HL-60 (cell line): Measurements from ENCODE around the gene CEACAM6.

ENCODE experiments used
- GABPA ChIP-seq: IDR thresholded peaks from 2 replicates; pipeline ENCODE4 v1.6.1; 2012; ENCODE audit warnings: low read depth
- POLR2AphosphoS5 ChIP-seq: IDR thresholded peaks from 2 replicates; pipeline ENCODE4 v1.6.1; 2012; ENCODE audit warnings: low read depth
- TF ChIP-seq, protein P1 (sequence below): IDR thresholded peaks from one replicate; pipeline ENCODE4 v1.5.1; 2011; ENCODE audit warnings: low read length, control low read depth, inconsistent platforms; ENCODE audit not compliant: insufficient read depth
- TF ChIP-seq, protein P2 (sequence below): IDR thresholded peaks from 2 replicates; pipeline ENCODE4 v1.6.1; 2012; ENCODE audit warnings: low read depth; ENCODE audit not compliant: insufficient replicate concordance

GRCh38 chr19:41708481-41708880 lies 46.8 kb upstream of the CEACAM6 start, which contains the start of gene CEACAM5:
- TF ChIP-seq POLR2AphosphoS5 (no peak), GABPA (no peak)
- TF ChIP-seq, protein P1, sequence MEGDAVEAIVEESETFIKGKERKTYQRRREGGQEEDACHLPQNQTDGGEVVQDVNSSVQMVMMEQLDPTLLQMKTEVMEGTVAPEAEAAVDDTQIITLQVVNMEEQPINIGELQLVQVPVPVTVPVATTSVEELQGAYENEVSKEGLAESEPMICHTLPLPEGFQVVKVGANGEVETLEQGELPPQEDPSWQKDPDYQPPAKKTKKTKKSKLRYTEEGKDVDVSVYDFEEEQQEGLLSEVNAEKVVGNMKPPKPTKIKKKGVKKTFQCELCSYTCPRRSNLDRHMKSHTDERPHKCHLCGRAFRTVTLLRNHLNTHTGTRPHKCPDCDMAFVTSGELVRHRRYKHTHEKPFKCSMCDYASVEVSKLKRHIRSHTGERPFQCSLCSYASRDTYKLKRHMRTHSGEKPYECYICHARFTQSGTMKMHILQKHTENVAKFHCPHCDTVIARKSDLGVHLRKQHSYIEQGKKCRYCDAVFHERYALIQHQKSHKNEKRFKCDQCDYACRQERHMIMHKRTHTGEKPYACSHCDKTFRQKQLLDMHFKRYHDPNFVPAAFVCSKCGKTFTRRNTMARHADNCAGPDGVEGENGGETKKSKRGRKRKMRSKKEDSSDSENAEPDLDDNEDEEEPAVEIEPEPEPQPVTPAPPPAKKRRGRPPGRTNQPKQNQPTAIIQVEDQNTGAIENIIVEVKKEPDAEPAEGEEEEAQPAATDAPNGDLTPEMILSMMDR: no peak
- TF ChIP-seq, protein P2, sequence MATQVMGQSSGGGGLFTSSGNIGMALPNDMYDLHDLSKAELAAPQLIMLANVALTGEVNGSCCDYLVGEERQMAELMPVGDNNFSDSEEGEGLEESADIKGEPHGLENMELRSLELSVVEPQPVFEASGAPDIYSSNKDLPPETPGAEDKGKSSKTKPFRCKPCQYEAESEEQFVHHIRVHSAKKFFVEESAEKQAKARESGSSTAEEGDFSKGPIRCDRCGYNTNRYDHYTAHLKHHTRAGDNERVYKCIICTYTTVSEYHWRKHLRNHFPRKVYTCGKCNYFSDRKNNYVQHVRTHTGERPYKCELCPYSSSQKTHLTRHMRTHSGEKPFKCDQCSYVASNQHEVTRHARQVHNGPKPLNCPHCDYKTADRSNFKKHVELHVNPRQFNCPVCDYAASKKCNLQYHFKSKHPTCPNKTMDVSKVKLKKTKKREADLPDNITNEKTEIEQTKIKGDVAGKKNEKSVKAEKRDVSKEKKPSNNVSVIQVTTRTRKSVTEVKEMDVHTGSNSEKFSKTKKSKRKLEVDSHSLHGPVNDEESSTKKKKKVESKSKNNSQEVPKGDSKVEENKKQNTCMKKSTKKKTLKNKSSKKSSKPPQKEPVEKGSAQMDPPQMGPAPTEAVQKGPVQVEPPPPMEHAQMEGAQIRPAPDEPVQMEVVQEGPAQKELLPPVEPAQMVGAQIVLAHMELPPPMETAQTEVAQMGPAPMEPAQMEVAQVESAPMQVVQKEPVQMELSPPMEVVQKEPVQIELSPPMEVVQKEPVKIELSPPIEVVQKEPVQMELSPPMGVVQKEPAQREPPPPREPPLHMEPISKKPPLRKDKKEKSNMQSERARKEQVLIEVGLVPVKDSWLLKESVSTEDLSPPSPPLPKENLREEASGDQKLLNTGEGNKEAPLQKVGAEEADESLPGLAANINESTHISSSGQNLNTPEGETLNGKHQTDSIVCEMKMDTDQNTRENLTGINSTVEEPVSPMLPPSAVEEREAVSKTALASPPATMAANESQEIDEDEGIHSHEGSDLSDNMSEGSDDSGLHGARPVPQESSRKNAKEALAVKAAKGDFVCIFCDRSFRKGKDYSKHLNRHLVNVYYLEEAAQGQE: no peak
